ENCODE data around the gene SMIM26.

Gene SMIM26

DNA sequence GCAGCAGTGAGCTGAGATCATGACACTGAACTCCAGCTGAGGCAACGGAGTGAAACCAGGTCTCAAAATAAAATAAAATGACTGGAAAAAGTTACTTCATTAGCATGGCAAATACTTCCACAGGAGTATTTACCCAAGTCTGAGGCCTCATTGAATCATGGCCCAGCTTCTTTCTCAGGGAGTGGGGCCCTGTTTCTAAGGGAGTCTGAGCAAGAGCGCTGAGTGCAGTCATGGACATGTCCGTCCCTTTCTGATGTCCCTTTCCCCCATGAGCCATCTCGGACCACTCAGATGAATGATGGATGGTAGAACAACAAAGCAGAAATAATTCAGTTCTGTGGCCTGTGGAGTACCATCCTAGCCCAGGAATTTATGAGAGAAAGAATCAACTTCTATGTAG lies 12.8 kb downstream of the SMIM26 start:
- DNase-seq (ENCODE audit: low read depth in 3 of 3), result no peak

DNA sequence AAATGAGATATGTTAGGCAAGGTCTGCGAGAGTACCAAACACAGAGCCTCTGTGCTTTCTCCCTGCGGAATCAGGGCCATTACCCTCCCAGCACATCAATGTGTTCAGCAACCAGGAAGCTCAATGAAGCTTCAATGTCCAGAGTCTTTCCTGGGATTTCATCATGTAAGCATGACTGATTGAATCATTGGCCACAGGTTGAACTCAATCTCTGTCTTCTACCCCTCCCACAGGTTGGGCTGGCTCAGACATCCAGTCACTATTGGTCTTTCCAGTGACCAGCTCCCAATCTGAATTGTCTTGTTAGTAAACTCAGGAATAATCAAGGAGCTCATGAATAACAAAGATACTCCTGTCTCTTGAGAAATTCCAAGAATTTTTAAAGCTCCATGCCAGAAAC lies 17.9 kb downstream of the SMIM26 start:
- DNase-seq (ENCODE audit: low read depth in 3 of 3), result no peak

DNA sequence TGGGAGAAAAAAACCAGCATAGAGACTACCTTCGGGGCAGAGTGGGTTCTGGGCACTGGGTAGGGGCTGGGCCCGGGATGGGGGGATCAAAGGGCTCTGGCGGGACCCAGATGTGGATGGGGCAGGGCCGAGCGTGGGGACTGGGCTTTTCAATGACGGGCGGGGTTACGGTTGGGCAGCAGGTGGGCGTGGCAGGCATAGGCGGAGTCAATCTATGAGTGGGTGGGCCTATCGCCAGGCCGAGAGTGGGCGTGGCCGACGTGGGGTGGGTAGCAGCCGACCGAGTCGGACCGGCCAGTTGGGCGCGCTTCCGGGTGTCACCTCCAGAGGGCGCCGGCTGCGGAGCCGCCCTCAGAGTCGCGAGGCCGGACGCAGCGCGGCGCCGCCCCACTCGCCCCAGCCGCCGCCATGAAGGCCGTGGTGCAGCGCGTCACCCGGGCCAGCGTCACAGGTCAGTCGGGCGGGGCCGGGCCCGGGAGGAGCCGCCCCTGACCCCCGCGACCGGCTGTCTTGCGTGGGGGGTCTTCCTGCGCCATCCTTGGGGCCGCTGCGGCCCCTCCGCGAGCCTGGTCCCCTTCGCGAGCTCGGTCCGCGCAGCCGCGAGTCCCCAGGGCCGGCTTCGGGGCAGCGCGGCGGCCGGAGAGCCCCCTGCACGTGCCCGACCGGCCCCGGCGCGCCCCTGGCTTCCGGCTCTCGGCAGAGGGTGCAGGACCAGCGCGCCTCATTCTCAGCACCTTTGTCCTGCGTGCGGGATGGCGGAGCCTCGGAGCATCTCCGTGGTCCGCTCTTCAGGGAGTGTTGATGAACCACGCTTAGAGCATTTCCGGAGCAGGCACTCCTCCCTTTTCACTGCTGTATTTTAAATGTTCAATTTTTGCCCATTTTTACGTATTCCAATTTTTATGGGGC lies 20.7 kb downstream of the SMIM26 start, which contains the start of gene DTD1:
Gene DTD1, plus strand, starts transcription at position 390 of the 909 bp plus-strand sequence. Its CDS starts 19 bp downstream, at position 409.
- DNase-seq (ENCODE audit: low read depth in 3 of 3), result peak; percentile 82 to 94 (median 83)

DNA sequence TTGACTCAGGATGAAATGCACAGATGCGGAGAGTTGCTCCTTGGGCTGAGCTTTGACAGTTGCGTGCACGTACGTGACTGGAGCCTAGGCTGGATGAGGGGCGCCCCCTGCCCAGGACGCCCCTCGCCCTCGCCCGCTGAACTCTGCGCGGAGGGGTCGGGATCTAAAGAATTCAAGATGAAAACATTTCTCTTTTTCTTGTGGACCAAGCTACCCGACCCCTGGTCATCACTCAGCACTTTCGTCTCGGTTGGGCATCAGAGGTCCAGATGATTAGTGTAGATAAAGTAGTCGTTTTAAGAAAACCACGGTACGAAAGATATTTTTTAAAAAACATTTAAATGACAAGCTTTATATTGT lies 21.3 kb downstream of the SMIM26 start:
- DNase-seq (ENCODE audit: low read depth in 3 of 3), result no peak

DNA sequence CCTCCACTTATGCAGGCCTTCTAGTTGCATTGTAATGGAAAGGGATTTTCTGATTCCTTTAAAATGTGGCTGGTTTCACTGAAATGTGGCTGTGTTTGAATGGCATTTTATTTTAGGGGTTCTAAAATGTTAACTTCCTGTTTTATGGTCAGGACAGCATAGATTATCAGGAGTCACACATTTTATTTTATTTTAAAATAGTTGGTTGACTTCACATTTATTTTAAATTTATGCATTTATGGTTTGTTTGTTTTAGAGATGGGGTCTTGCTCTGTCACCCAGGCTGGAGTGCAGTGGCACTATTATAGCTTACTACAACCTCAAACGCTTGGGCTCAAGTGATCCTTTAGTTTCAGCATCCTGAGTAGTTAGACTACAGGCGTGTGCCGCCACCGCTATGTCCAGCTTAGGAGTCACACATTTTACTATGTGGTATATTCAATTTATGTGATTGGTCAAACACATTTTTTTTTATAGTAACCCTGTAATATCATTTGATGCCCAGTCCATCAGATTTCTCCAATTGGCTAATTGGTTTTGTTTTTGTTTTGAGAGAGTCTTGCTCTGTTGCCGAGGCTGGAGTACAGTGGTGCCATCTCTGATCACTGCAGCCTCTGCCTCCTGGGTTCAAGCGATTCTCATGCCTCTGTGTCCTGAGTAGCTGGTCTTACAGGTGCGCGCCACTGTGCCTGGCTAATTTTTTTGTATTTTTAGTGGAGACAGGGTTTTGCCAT lies 22.9 kb downstream of the SMIM26 start:
- DNase-seq (ENCODE audit: low read depth in 3 of 3), result no peak

DNA sequence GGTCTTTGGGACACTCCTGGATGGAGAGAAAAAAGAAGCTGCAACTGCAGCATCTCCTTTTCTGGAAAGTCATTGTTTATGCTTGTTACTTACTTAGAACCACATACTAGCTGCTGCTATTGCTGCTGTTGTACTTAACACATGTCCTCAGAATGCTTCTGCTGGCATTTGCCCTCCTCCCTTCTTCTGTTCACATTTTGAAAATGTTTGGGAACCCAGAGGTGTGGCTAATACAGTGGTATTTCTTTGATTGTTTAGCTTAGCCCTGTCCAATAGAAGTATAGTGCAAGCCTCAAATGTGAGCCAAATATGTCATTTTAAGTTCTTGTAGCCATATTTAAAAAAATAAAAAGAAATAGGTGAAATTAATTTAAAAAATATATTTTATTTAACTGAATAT lies 29.0 kb downstream of the SMIM26 start:
- no peak for DNase-seq (ENCODE audit: low read depth in 3 of 3)

DNA sequence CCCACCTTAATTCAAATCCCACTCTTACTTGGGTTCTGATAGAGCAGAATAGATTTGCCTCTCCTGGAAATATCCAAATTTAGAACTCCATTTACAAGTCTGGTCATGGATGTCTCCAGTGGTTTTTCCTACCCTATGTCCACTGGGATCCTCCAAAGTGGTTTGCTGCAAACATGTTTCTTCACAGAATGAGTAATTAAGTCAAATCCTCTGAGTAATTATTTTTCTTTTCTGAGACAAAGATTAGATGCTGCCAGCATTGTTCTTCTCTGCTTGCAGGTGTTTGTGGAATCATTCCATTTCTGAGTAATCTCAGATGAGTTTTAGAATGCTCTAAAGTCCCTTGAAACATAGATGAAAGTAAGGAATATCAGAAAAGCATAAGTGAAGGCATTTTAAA lies 42.5 kb downstream of the SMIM26 start:
- DNase-seq (ENCODE audit: low read depth in 3 of 3), result no peak

DNA sequence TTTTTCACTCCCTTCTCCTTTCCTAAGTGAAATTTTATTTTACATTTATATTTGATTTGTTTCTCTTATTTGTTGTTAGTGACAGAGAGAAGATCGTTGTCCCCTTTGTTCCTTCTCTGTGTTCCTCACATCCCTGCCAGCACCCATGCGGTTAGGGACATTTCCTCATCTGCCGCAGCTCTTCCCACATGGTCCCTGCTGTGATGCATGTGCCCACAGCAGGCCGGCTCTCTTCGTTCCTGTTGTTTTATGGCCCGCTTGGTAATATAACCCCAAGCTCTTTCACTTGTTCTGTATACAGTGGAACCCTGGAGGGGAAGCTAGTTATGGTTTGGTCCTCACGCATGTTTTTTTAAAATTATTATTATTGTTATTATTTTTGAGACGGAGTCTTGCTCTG lies 44.3 kb downstream of the SMIM26 start:
- no peak for DNase-seq (ENCODE audit: low read depth in 3 of 3)

DNA sequence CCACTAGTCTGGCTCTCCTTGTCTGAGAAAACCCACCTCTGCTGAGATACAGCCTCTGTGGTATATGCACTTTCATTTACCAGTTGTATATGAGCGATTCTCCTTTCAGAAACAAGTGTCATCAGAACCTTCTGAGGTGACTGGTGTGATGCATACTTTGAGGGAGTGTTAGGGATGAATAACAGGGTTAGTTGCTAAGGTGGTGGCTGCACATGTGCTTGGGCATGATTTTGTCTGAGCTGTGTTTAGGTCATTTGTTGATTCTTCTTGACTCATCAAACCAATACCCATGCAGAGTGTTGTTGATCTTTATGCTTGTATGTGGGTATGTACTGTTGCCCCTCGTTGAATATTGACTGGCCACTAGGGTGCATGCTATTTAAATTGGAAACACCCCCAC lies 46.3 kb downstream of the SMIM26 start:
- DNase-seq (ENCODE audit: low read depth in 3 of 3), result peak in 1 of 3 donors; percentile 9

DNA sequence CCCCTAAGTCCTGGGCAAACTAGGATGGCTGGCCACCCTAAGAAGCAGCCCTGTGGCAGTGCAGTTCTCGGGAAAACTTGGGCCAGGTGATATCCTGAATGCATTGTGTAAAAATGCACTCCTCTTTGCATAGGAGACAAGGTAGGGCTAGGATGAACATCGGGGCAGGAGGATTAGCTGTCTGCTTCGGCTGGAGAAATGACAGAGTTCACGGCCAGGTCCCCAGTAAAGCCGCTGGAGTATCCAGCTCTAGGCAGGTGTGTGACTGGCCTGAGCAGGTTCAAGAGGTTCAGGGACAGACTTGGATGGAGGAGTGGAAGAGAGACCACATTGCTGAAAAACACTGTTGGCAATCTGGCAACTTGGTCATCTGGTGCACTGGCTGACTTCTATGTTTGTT lies 47.0 kb downstream of the SMIM26 start:
- DNase-seq (ENCODE audit: low read depth in 3 of 3), result no peak

DNA sequence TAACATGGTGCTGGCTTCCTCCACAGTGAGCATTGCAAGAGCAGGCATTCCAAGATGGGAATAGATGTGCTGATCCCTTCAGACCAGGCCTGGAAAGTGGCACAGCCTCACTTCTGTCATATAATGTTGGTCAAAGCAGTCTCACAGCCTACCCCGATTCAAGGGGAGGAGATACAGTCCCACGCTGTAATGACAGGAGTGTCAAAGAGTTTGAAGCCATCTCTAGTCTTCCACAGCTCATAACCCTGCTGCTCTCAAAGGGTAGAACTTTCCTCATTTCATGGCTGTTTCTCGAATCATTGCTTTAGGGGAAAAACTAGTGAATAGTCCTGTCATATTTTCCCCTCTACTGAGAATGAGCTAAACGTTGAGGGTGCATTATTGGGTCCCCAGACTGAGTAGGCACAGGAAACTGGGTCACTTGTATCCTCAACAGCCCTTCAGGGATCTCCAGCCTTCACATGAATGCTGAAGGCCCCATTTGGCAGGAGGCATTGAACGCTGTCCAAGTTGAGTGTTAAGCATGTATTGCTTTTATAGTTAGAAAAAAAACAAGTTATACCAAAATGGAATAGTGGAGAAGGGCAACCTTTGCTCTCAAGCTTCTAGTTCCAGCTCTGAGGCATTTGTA lies 47.9 kb downstream of the SMIM26 start:
- no peak for DNase-seq (ENCODE audit: low read depth in 3 of 3)

All from stimulated activated CD4-positive, alpha-beta T cell treated with anti-CD3 and anti-CD28 coated beads, TNF-alpha, amount 100 ng/mL, for 48 hours (primary cell).